ENCODE results near the gene PIGV.

DNA sequence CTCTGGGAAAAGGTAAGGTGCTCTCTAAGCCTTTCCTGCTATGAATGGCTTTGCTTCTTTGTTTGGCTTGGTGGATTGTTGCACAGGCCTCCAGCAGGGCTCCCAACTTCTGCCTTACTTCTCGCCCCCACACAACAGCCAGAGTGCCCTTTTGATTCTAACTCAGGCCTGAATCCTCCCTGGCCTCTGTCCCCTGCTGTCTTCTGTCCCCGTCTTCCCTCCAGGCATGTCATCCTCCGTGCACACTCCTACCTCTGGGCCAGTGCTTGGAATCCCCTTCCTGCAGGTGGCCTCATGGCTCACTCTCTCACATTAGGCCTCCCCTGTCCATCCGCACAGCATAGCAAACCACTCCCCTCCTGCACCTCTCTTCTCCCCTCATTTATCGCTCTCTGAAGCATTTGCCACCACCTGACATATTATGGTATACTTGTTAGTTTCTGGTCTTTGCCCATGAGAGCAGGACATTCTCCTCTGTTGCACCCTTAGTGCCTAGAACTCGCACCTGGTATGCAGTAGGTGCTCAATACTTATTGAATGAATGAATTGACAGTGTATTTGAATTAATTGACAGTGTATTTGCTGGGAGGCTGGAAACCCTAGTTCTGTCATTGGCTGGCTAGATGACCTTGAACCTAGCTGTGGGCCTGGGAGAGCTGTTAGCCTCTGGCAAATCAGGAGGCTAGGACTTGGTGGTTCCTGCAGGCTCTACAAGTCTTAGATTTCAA is 41.6 kb downstream of the PIGV start:
- TF ChIP-seq, protein P1, sequence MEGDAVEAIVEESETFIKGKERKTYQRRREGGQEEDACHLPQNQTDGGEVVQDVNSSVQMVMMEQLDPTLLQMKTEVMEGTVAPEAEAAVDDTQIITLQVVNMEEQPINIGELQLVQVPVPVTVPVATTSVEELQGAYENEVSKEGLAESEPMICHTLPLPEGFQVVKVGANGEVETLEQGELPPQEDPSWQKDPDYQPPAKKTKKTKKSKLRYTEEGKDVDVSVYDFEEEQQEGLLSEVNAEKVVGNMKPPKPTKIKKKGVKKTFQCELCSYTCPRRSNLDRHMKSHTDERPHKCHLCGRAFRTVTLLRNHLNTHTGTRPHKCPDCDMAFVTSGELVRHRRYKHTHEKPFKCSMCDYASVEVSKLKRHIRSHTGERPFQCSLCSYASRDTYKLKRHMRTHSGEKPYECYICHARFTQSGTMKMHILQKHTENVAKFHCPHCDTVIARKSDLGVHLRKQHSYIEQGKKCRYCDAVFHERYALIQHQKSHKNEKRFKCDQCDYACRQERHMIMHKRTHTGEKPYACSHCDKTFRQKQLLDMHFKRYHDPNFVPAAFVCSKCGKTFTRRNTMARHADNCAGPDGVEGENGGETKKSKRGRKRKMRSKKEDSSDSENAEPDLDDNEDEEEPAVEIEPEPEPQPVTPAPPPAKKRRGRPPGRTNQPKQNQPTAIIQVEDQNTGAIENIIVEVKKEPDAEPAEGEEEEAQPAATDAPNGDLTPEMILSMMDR (IDR thresholded peaks at IDR 0.05; ENCODE audit: low read depth, low read length): no peak
- no peak for TF ChIP-seq MYC (IDR thresholded peaks at IDR 0.05; ENCODE audit: low read depth, low read length)
- no peak for TF ChIP-seq POLR2A (IDR thresholded peaks at IDR 0.05; ENCODE audit: extremely low read depth, insufficient read length)
